ENCODE measurements around the gene MOCOS.

MOCOS gene

GRCh38 chr18:36191711-36192110 lies 4.4 kb downstream of the MOCOS start:
- TF ChIP-seq CTCF (IDR thresholded peaks at IDR 0.05) (no peak), ZFX (IDR thresholded peaks at IDR 0.05; ENCODE audit: borderline replicate concordance) (no peak)

GRCh38 chr18:36194600-36195315 lies 7.5 kb downstream of the MOCOS start:
- TF ChIP-seq ZFX (IDR thresholded peaks at IDR 0.05; ENCODE audit: borderline replicate concordance) (no peak), CTCF (IDR thresholded peaks at IDR 0.05) (no peak)
- no peak overlapping the region for H3K27ac ChIP-seq

More at GRCh38 chr18:36191711-36192110, 4.4 kb downstream of the MOCOS start:
- H3K27ac ChIP-seq: no peak overlapping the region

GRCh38 chr18:36195427-36196122 lies 8.3 kb downstream of the MOCOS start:
- TF ChIP-seq CTCF (IDR thresholded peaks at IDR 0.05): no peak
- TF ChIP-seq ZFX (IDR thresholded peaks at IDR 0.05; ENCODE audit: borderline replicate concordance): no peak

GRCh38 chr18:36196238-36196995 lies 9.1 kb downstream of the MOCOS start:
- TF ChIP-seq CTCF (IDR thresholded peaks at IDR 0.05) (no peak), ZFX (IDR thresholded peaks at IDR 0.05; ENCODE audit: borderline replicate concordance) (no peak)
- no peak overlapping the region for H3K27ac ChIP-seq

More at GRCh38 chr18:36195427-36196122, 8.3 kb downstream of the MOCOS start:
- no peak overlapping the region for H3K27ac ChIP-seq

- no peak overlapping the region for H3K27ac ChIP-seq
- TF ChIP-seq ZFX (IDR thresholded peaks at IDR 0.05; ENCODE audit: borderline replicate concordance): no peak
- no peak for TF ChIP-seq CTCF (IDR thresholded peaks at IDR 0.05)
Observed at GRCh38 chr18:36197511-36198166, 10.3 kb downstream of the MOCOS start.

- no peak overlapping the region for H3K27ac ChIP-seq
- no peak for TF ChIP-seq ZFX (IDR thresholded peaks at IDR 0.05; ENCODE audit: borderline replicate concordance)
- no peak for TF ChIP-seq CTCF (IDR thresholded peaks at IDR 0.05)
Observed at GRCh38 chr18:36199691-36200295, 12.5 kb downstream of the MOCOS start.
